OCI-LY7 (cell line): ENCODE data around the gene ZFP42. TPM values are rescaled to one million over a fixed set of nuclear protein-coding genes. Genes with fewer than 3 reads are reported as not detected.

Experiments
- BruUV-seq: library from RNA; stranded (reverse); fragments of 400-500 nt; replicated peaks from 2 replicates; lab custom pipeline; 2021; lab: Mats Ljungman, UMichigan
- CTCF ChIA-PET: fragments of 300-600 bp; sonication (Branson Sonifier 250); formaldehyde crosslinking; loops from one replicate; lab custom pipeline; 2022; ENCODE audit warnings: antibody characterized with exemption; ENCODE audit not compliant: unreplicated experiment; lab: Charles Lee
- POLR2A ChIA-PET: fragments of 300-600 bp; sonication (Branson Sonifier 250); formaldehyde crosslinking; loops from one replicate; lab custom pipeline; 2022; ENCODE audit warnings: antibody characterized with exemption; lab: Charles Lee
- DNase-seq: peaks from one replicate; pipeline ENCODE4 v3.0.0-alpha.2; 2015; ENCODE audit warnings: low spot score
- H2AFZ ChIP-seq: fragments of 200-600 bp; sonication (generic), shearing (Covaris generic); 2 replicates; pipeline ENCODE4 v1.6.1; 2014; ENCODE audit warnings: mild to moderate bottlenecking, antibody characterized with exemption, low read length, moderate library complexity
- H3K27ac ChIP-seq: fragments of 200-600 bp; sonication (generic); 2 replicates; pipeline ENCODE4 v1.5.1; 2014; ENCODE audit warnings: mixed run types, low read depth, mild to moderate bottlenecking, moderate library complexity, low read length, inconsistent platforms; ENCODE audit not compliant: poor library complexity, severe bottlenecking
- H3K36me3 ChIP-seq: fragments of 200-600 bp; sonication (generic); 2 replicates; pipeline ENCODE4 v1.6.1; 2014; ENCODE audit warnings: mild to moderate bottlenecking, antibody characterized with exemption, low read length, moderate library complexity, mixed read lengths; ENCODE audit not compliant: insufficient read depth
- H3K4me1 ChIP-seq: fragments of 200-600 bp; sonication (generic); 2 replicates; pipeline ENCODE4 v1.5.1; 2014; ENCODE audit warnings: mild to moderate bottlenecking, low read length; ENCODE audit not compliant: insufficient read depth, poor library complexity, severe bottlenecking
- H3K4me2 ChIP-seq: fragments of 200-600 bp; sonication (generic); 2 replicates; pipeline ENCODE4 v1.6.1; 2014; ENCODE audit warnings: mild to moderate bottlenecking, low read length
- H3K4me3 ChIP-seq: fragments of 200-600 bp; sonication (generic); 2 replicates; pipeline ENCODE4 v1.5.1; 2014; ENCODE audit warnings: mild to moderate bottlenecking, low read depth, low read length; ENCODE audit not compliant: poor library complexity, severe bottlenecking
- H3K79me2 ChIP-seq: fragments of 200-600 bp; sonication (generic); 2 replicates; pipeline ENCODE4 v1.6.1; 2016; ENCODE audit warnings: low read depth, mild to moderate bottlenecking, low read length, moderate library complexity, mixed read lengths; ENCODE audit not compliant: insufficient read depth
- H3K9me2 ChIP-seq: fragments of 200-600 bp; sonication (generic); 2 replicates; pipeline ENCODE4 v1.6.1; 2016; ENCODE audit warnings: mild to moderate bottlenecking, low read length, mixed read lengths; ENCODE audit not compliant: insufficient read depth
- H3K9me3 ChIP-seq: fragments of 200-600 bp; sonication (generic); 2 replicates; pipeline ENCODE4 v1.6.1; 2014; ENCODE audit warnings: mild to moderate bottlenecking, mixed run types, low read length, mixed read lengths
- H4K20me1 ChIP-seq: fragments of 200-600 bp; sonication (generic); 2 replicates; pipeline ENCODE4 v1.6.1; 2014; ENCODE audit warnings: mild to moderate bottlenecking, antibody characterized with exemption, low read length, moderate library complexity, mixed read lengths; ENCODE audit not compliant: insufficient read depth
- CTCF ChIP-seq: fragments of 200-600 bp; sonication (generic); conservative IDR thresholded peaks from 2 replicates; pipeline ENCODE4 v1.5.1; 2014; ENCODE audit warnings: mild to moderate bottlenecking, antibody characterized with exemption, low read length, moderate library complexity, mixed read lengths
- EZH2phosphoT487 ChIP-seq: fragments of 200-600 bp; sonication (generic); IDR thresholded peaks from 2 replicates; pipeline ENCODE4 v1.6.1; 2018; ENCODE audit warnings: low read depth, borderline replicate concordance, mild to moderate bottlenecking, mixed run types, antibody characterized with exemption, low read length, moderate library complexity, mixed read lengths
- intact Hi-C: fragments of 100-400 bp; cut with micrococcal nuclease; formaldehyde crosslinking; loops from one replicate; pipeline ENCODE4 v1.10.0; 2022; ENCODE audit not compliant: unreplicated experiment
- total RNA-seq, 2 experiments: library from RNA; depleted of rRNA in 1 of 2; stranded (reverse); fragments of >200 nt in 1 of 2; shearing (Covaris generic) in 1 of 2; gene quantifications; 2 replicates each; pipeline ENCODE4 v1.2.3, GENCODE V29; 2014 to 2022

The ZFP42 gene
- total RNA-seq, 2 experiments from 2014 or later: not detected

- H3K9me2 ChIP-seq: no peaks in the 10 kb centered on the region
- H3K4me1 ChIP-seq: no peaks in the 10 kb centered on the region
- no peak overlapping the region for H2AFZ ChIP-seq
- no peak overlapping the region for H3K4me3 ChIP-seq
- intact Hi-C loops: no loop called here
- H3K27ac ChIP-seq: no peak overlapping the region
- no TSS peak for BruUV-seq
- ChIA-PET CTCF (no interaction called here), POLR2A (interaction anchor here (0.6 kb wide), 1 partner anchor 1821 kb away, joined by 3 read pairs; no protein-coding TSS in a partner anchor)
- TF ChIP-seq CTCF (no peak), EZH2phosphoT487 (no peak)
- H4K20me1 ChIP-seq: no peaks in the 10 kb centered on the region
- H3K36me3 ChIP-seq: no peaks in the 10 kb centered on the region
- no peaks in the 10 kb centered on the region for H3K79me2 ChIP-seq
- H3K4me2 ChIP-seq: no peak overlapping the region
- no peak for DNase-seq
- no peaks in the 10 kb centered on the region for H3K9me3 ChIP-seq
Observed at GRCh38 chr4:188031751-188032150, 36.2 kb downstream of the ZFP42 start.

- Histone ChIP-seq H2AFZ (no peak overlapping the region), H3K4me3 (no peak overlapping the region), H3K79me2 (no peaks in the 10 kb centered on the region), H3K4me2 (no peak overlapping the region), H3K4me1 (no peaks in the 10 kb centered on the region), H4K20me1 (no peaks in the 10 kb centered on the region), H3K36me3 (no peaks in the 10 kb centered on the region), H3K9me3 (no peaks in the 10 kb centered on the region), H3K9me2 (no peaks in the 10 kb centered on the region), H3K27ac (no peak overlapping the region)
- DNase-seq: no peak
- intact Hi-C loops: no loop called here
- no TSS peak for BruUV-seq
- ChIA-PET POLR2A (interaction anchor here (0.6 kb wide), 1 partner anchor 1821 kb away, joined by 3 read pairs; no protein-coding TSS in a partner anchor), CTCF (no interaction called here)
- TF ChIP-seq CTCF: no peak
- TF ChIP-seq EZH2phosphoT487: no peak
Observed at GRCh38 chr4:188032170-188032569, 36.6 kb downstream of the ZFP42 start.

GRCh38 chr4:188032583-188032982 lies 37.0 kb downstream of the ZFP42 start:
- DNase-seq: no peak
- no peak overlapping the region for H3K27ac ChIP-seq
- BruUV-seq: no TSS peak
- intact Hi-C loops: no loop called here
- TF ChIP-seq EZH2phosphoT487 (no peak), CTCF (no peak)
- H3K79me2 ChIP-seq: no peaks in the 10 kb centered on the region
- no peaks in the 10 kb centered on the region for H3K9me2 ChIP-seq
- no peaks in the 10 kb centered on the region for H3K36me3 ChIP-seq
- no peak overlapping the region for H3K4me2 ChIP-seq
- no peaks in the 10 kb centered on the region for H4K20me1 ChIP-seq
- no peaks in the 10 kb centered on the region for H3K9me3 ChIP-seq
- no peak overlapping the region for H3K4me3 ChIP-seq
- CTCF ChIA-PET: no interaction called here
- no peaks in the 10 kb centered on the region for H3K4me1 ChIP-seq
- POLR2A ChIA-PET: interaction anchor here (0.6 kb wide), 1 partner anchor 1822 kb away, joined by 3 read pairs; no protein-coding TSS in a partner anchor
- no peak overlapping the region for H2AFZ ChIP-seq
